Suprapubic skin (tissue), 4 donors: ENCODE results near the gene MRPS30.

Experiments
- CTCF ChIP-seq, 2 donors: fragments of 200-600 bp in 1 of 2; fragments of 450-650 bp in 1 of 2; sonication (generic) in 1 of 2; IDR thresholded peaks; one replicate each; pipeline ENCODE4 v1.5.1; 2016 to 2019; ENCODE audit warnings: antibody characterized with exemption in 2 of 2, mild to moderate bottlenecking in 1 of 2, moderate library complexity in 1 of 2
- EP300 ChIP-seq: sonication (generic); formaldehyde crosslinking; IDR thresholded peaks from one replicate; pipeline ENCODE4 v1.6.1; 2017; ENCODE audit warnings: antibody characterized with exemption
- POLR2A ChIP-seq, 2 donors: fragments of 450-650 bp; IDR thresholded peaks; one replicate each; pipeline ENCODE4 v1.6.1; 2017; ENCODE audit warnings: antibody characterized with exemption in 2 of 2, mild to moderate bottlenecking in 2 of 2, moderate library complexity in 2 of 2
- POLR2AphosphoS5 ChIP-seq, 3 donors: sonication (generic); formaldehyde crosslinking; IDR thresholded peaks; one replicate each; pipeline ENCODE4 v1.6.1; 2017; ENCODE audit warnings: antibody characterized with exemption in 3 of 3

- TF ChIP-seq CTCF (IDR thresholded peaks at IDR 0.05) (no peak), POLR2AphosphoS5 (IDR thresholded peaks at IDR 0.05) (no peak), EP300 (no peak), POLR2A (IDR thresholded peaks at IDR 0.05) (no peak)
Observed at GRCh38 chr5:44835693-44836092, 26.9 kb downstream of the MRPS30 start.
